Fibroblast of lung (primary cell): ENCODE data around the gene C5orf15. TPM values are rescaled to one million over a fixed set of nuclear protein-coding genes. Genes with fewer than 3 reads are reported as not detected.

ENCODE experiments used
- DNase-seq, 2 donors: peaks; one replicate each; pipeline versions ENCODE4 v3.0.0 to v3.0.0-alpha.2; 2010; ENCODE audit warnings: low read depth in 2 of 2
- H2AFZ ChIP-seq: 2 replicates; pipeline ENCODE4 v1.5.1; 2012; ENCODE audit warnings: low read length, control low read depth, inconsistent platforms
- H3K27ac ChIP-seq: 2 replicates; pipeline ENCODE4 v1.5.1; 2011; ENCODE audit warnings: low read length, control low read depth; ENCODE audit not compliant: insufficient read depth
- H3K27me3 ChIP-seq: 2 replicates; pipeline ENCODE4 v1.5.1; 2011; ENCODE audit warnings: mild to moderate bottlenecking, low read length; ENCODE audit not compliant: control insufficient read depth, insufficient read depth
- H3K36me3 ChIP-seq: 2 replicates; pipeline ENCODE4 v1.5.1; 2011; ENCODE audit warnings: low read length; ENCODE audit not compliant: control insufficient read depth, insufficient read depth
- H3K4me1 ChIP-seq: 2 replicates; pipeline ENCODE4 v1.5.1; 2011; ENCODE audit warnings: low read length; ENCODE audit not compliant: control insufficient read depth, insufficient read depth; ENCODE audit errors: extremely low read depth
- H3K4me2 ChIP-seq: 2 replicates; pipeline ENCODE4 v1.5.1; 2011; ENCODE audit warnings: low read length, control low read depth; ENCODE audit not compliant: insufficient read depth; ENCODE audit errors: extremely low read depth
- H3K4me3 ChIP-seq, 4 experiments: fragments of 200-600 bp in 1 of 4; sonication (generic) in 1 of 4; replicated peaks in 1 of 4; 2 replicates each; pipeline ENCODE4 v1.5.1; 2011 to 2016; ENCODE audit warnings: low read length in 4 of 4, low read depth in 3 of 4, mild to moderate bottlenecking in 3 of 4, control low read depth in 2 of 4, inconsistent platforms in 1 of 4, mixed read lengths in 1 of 4; ENCODE audit not compliant: insufficient read depth in 1 of 4; ENCODE audit errors: control extremely low read depth in 1 of 4
- H3K79me2 ChIP-seq: 2 replicates; pipeline ENCODE4 v1.5.1; 2012; ENCODE audit warnings: mild to moderate bottlenecking, low read length, inconsistent platforms; ENCODE audit not compliant: control insufficient read depth, insufficient read depth
- H3K9ac ChIP-seq: 2 replicates; pipeline ENCODE4 v1.5.1; 2011; ENCODE audit warnings: mild to moderate bottlenecking, low read length, control low read depth; ENCODE audit not compliant: insufficient read depth
- H3K9me3 ChIP-seq: 2 replicates; pipeline ENCODE4 v1.5.1; 2012; ENCODE audit warnings: low read depth, low read length; ENCODE audit not compliant: control insufficient read depth, insufficient read depth
- H4K20me1 ChIP-seq: 2 replicates; pipeline ENCODE4 v1.5.1; 2011; ENCODE audit warnings: low read length; ENCODE audit not compliant: control insufficient read depth, insufficient read depth; ENCODE audit errors: extremely low read depth
- CTCF ChIP-seq, 2 donors: IDR thresholded peaks in 1 of 2; conservative IDR thresholded peaks in 1 of 2; 1 replicate in 1 of 2; 2 replicates in 1 of 2; pipeline ENCODE4 v1.5.1; 2011 to 2012; ENCODE audit warnings: low read length in 2 of 2, control low read depth in 1 of 2, inconsistent platforms in 1 of 2, low read depth in 1 of 2, mild to moderate bottlenecking in 1 of 2
- EZH2 ChIP-seq: IDR thresholded peaks from 2 replicates; pipeline ENCODE4 v1.5.1; 2012; ENCODE audit warnings: low read length, control low read depth, mild to moderate bottlenecking; ENCODE audit errors: missing control alignments
- polyA plus RNA-seq, 2 donors: library from polyadenylated mRNA; depleted of rRNA in 1 of 2; stranded (reverse) in 1 of 2; unstranded in 1 of 2; fragments of >200 nt; gene quantifications; 2 replicates each; pipeline ENCODE4 v1.2.1, GENCODE V29; 2011 to 2012; ENCODE audit warnings: missing spikeins in 1 of 2
- total RNA-seq: library from RNA; depleted of rRNA; stranded (reverse); fragments of >200 nt; gene quantifications from 2 replicates; pipeline ENCODE4 v1.2.1, GENCODE V29; 2014

Gene C5orf15
- total and polyA plus RNA-seq, 2 donors (not counting 1 experiment from before 2014, with no cell fraction given): 43.1 to 111 TPM

GRCh38 chr5:133953568-133954145, 14.8 kb downstream of the C5orf15 start:
- Histone ChIP-seq H3K9ac (no peak overlapping the region), H3K9me3 (no peaks in the 10 kb centered on the region), H3K27me3 (no peaks in the 10 kb centered on the region), H3K4me3 (no peak overlapping the region), H3K79me2 (no peaks in the 10 kb centered on the region), H2AFZ (no peak overlapping the region), H3K4me1 (peaks cover 11% of the 10 kb centered on the region), H3K4me2 (no peak overlapping the region), H4K20me1 (no peaks in the 10 kb centered on the region), H3K27ac (peak overlapping the region; percentile 72), H3K36me3 (peaks cover 4% of the 10 kb centered on the region)
- TF ChIP-seq EZH2: no peak
- TF ChIP-seq CTCF (conservative IDR thresholded peaks at IDR 0.05 in 1 of 2, IDR thresholded peaks at IDR 0.05 in 1 of 2; ENCODE audit: low read depth in 1 of 2, low read length in 2 of 2): no peak
- DNase-seq: peak in 1 of 2 donors; percentile 32

GRCh38 chr5:133952729-133953567, 15.5 kb downstream of the C5orf15 start:
- H3K79me2 ChIP-seq: no peaks in the 10 kb centered on the region
- H3K4me2 ChIP-seq: peak overlapping the region; percentile 40
- no peaks in the 10 kb centered on the region for H3K27me3 ChIP-seq
- H3K36me3 ChIP-seq: peaks cover 4% of the 10 kb centered on the region
- H4K20me1 ChIP-seq: no peaks in the 10 kb centered on the region
- TF ChIP-seq EZH2 (no peak), CTCF (conservative IDR thresholded peaks at IDR 0.05 in 1 of 2, IDR thresholded peaks at IDR 0.05 in 1 of 2; ENCODE audit: low read depth in 1 of 2, low read length in 2 of 2) (no peak)
- H3K4me1 ChIP-seq: peaks cover 11% of the 10 kb centered on the region
- H3K27ac ChIP-seq: peak overlapping the region; percentile 72
- H3K9me3 ChIP-seq: no peaks in the 10 kb centered on the region
- no peak overlapping the region for H3K9ac ChIP-seq
- DNase-seq: peak; percentile 98 to 99
- H3K4me3 ChIP-seq: no peak overlapping the region
- H2AFZ ChIP-seq: peak overlapping the region; percentile 36

GRCh38 chr5:133950821-133951612, 17.4 kb downstream of the C5orf15 start:
- Histone ChIP-seq H3K27ac (no peak overlapping the region), H4K20me1 (no peaks in the 10 kb centered on the region), H3K27me3 (no peaks in the 10 kb centered on the region), H3K4me3 (no peak overlapping the region), H3K9me3 (no peaks in the 10 kb centered on the region), H3K36me3 (peaks cover 1% of the 10 kb centered on the region), H3K9ac (no peak overlapping the region), H3K4me2 (no peak overlapping the region), H3K4me1 (peaks cover 11% of the 10 kb centered on the region), H3K79me2 (no peaks in the 10 kb centered on the region), H2AFZ (no peak overlapping the region)
- TF ChIP-seq CTCF (conservative IDR thresholded peaks at IDR 0.05 in 1 of 2, IDR thresholded peaks at IDR 0.05 in 1 of 2; ENCODE audit: low read depth in 1 of 2, low read length in 2 of 2) (no peak), EZH2 (no peak)
- peak; percentile 38 to 49 for DNase-seq
